Smooth muscle cell (in vitro differentiated cells): ENCODE measurements around the gene USHBP1. TPM values are rescaled to one million over a fixed set of nuclear protein-coding genes. Genes with fewer than 3 reads are reported as not detected.

ENCODE experiments used
- DNase-seq: peaks from one replicate; lab custom pipeline; 2025; ENCODE audit not compliant: unreplicated experiment; lab: John Stamatoyannopoulos, UW
- H2AFZ ChIP-seq: fragments of 200-600 bp; sonication (generic); 2 replicates; pipeline ENCODE4 v1.6.0; 2016; ENCODE audit warnings: antibody characterized with exemption, low read depth, mild to moderate bottlenecking
- H3F3A ChIP-seq: fragments of 200-600 bp; sonication (generic); 2 replicates; pipeline ENCODE4 v1.6.0; 2017; ENCODE audit warnings: antibody characterized with exemption, low read depth
- H3K27ac ChIP-seq: fragments of 200-600 bp; sonication (generic); 2 replicates; pipeline ENCODE4 v1.5.1; 2016; ENCODE audit warnings: low read depth, mild to moderate bottlenecking
- H3K27me3 ChIP-seq: fragments of 200-600 bp; sonication (generic); 2 replicates; pipeline ENCODE4 v1.6.1; 2016; ENCODE audit warnings: low read depth, mild to moderate bottlenecking
- H3K36me3 ChIP-seq: fragments of 200-600 bp; sonication (generic); 2 replicates; pipeline ENCODE4 v1.5.1; 2016; ENCODE audit warnings: low read depth
- H3K4me1 ChIP-seq: fragments of 200-600 bp; sonication (generic); 2 replicates; pipeline ENCODE4 v1.5.1; 2016; ENCODE audit warnings: low read depth
- H3K4me2 ChIP-seq: fragments of 200-600 bp; sonication (generic); 2 replicates; pipeline ENCODE4 v1.6.0; 2016; ENCODE audit warnings: mild to moderate bottlenecking
- H3K4me3 ChIP-seq: fragments of 200-600 bp; sonication (generic); 2 replicates; pipeline ENCODE4 v1.5.1; 2016; ENCODE audit warnings: mild to moderate bottlenecking
- H3K79me2 ChIP-seq: fragments of 200-600 bp; sonication (generic); 2 replicates; pipeline ENCODE4 v1.6.0; 2016; ENCODE audit warnings: low read depth, mild to moderate bottlenecking
- H3K9ac ChIP-seq: fragments of 200-600 bp; sonication (generic); 2 replicates; pipeline ENCODE4 v1.6.0; 2016; ENCODE audit warnings: low read depth
- H3K9me3 ChIP-seq: fragments of 200-600 bp; sonication (generic); replicated peaks from 2 replicates; pipeline ENCODE4 v1.5.1; 2016; ENCODE audit warnings: low read depth
- H4K20me1 ChIP-seq: fragments of 200-600 bp; sonication (generic); 2 replicates; pipeline ENCODE4 v1.6.0; 2016; ENCODE audit warnings: low read depth
- CTCF ChIP-seq: fragments of 200-600 bp; sonication (generic); IDR thresholded peaks from 2 replicates; pipeline ENCODE4 v1.5.1; 2017; ENCODE audit warnings: borderline replicate concordance, mild to moderate bottlenecking, antibody characterized with exemption; ENCODE audit not compliant: insufficient read depth, poor library complexity, severe bottlenecking
- WGBS: methylation state at CpG from one replicate; pipeline ENCODE4 v1.1.7; 2016; ENCODE audit warnings: low lambda C conversion rate; 5-methylcytosine and 5-hydroxymethylcytosine counted together
- polyA plus RNA-seq: library from polyadenylated mRNA; unstranded; fragments of >200 nt; fragmentation: Nextera tagmentation; extraction: Ambion mirVana; gene quantifications from 2 replicates; pipeline ENCODE4 v1.2.1, GENCODE V29; 2016
- total RNA-seq: library from RNA; depleted of rRNA; stranded (reverse); fragments of >200 nt; gene quantifications from 2 replicates; pipeline ENCODE4 v1.2.3, GENCODE V29; 2014

Gene USHBP1
- total and polyA plus RNA-seq, 2 experiments from 2014 or later = not detected

GRCh38 chr19:17286263-17286662 is 21.7 kb upstream of the USHBP1 start:
- no peak for DNase-seq
- Histone ChIP-seq H4K20me1 (no peaks in the 10 kb centered on the region), H3K9me3 (no peaks in the 10 kb centered on the region), H2AFZ (no peak overlapping the region), H3K9ac (no peak overlapping the region), H3K27ac (no peak overlapping the region), H3K4me3 (no peak overlapping the region), H3K36me3 (no peaks in the 10 kb centered on the region), H3K4me1 (no peaks in the 10 kb centered on the region), H3K4me2 (no peak overlapping the region), H3F3A (no peaks in the 10 kb centered on the region), H3K27me3 (no peaks in the 10 kb centered on the region), H3K79me2 (no peaks in the 10 kb centered on the region)
- no peak for TF ChIP-seq CTCF
- 96% methylated on average over 11 of the region's 11 CpGs for WGBS

- WGBS = 91% methylated on average over 18 of the region's 18 CpGs
- no peak for TF ChIP-seq CTCF
Measured at GRCh38 chr19:17285415-17286135, 21.0 kb upstream of the USHBP1 start.

GRCh38 chr19:17283504-17283996 is 19.0 kb upstream of the USHBP1 start:
- H3K4me2 ChIP-seq = no peak overlapping the region
- H4K20me1 ChIP-seq = no peaks in the 10 kb centered on the region
- TF ChIP-seq CTCF = no peak
- no peak for DNase-seq
- no peaks in the 10 kb centered on the region for H3K27me3 ChIP-seq
- no peaks in the 10 kb centered on the region for H3K9me3 ChIP-seq
- H3K27ac ChIP-seq = no peak overlapping the region
- H3K36me3 ChIP-seq = no peaks in the 10 kb centered on the region
- 88% methylated on average over 7 of the region's 7 CpGs for WGBS
- H3F3A ChIP-seq = no peaks in the 10 kb centered on the region
- no peaks in the 10 kb centered on the region for H3K79me2 ChIP-seq
- no peak overlapping the region for H3K9ac ChIP-seq
- no peak overlapping the region for H3K4me3 ChIP-seq
- H2AFZ ChIP-seq = no peak overlapping the region
- H3K4me1 ChIP-seq = no peaks in the 10 kb centered on the region

More at GRCh38 chr19:17285415-17286135, 21.0 kb upstream of the USHBP1 start:
- no peaks in the 10 kb centered on the region for H4K20me1 ChIP-seq
- H3K4me1 ChIP-seq = no peaks in the 10 kb centered on the region
- no peak overlapping the region for H3K9ac ChIP-seq
- no peak overlapping the region for H2AFZ ChIP-seq
- no peak for DNase-seq
- H3K4me3 ChIP-seq = no peak overlapping the region
- H3K79me2 ChIP-seq = no peaks in the 10 kb centered on the region
- no peaks in the 10 kb centered on the region for H3F3A ChIP-seq
- H3K27ac ChIP-seq = no peak overlapping the region
- no peaks in the 10 kb centered on the region for H3K27me3 ChIP-seq
- H3K4me2 ChIP-seq = no peak overlapping the region
- H3K9me3 ChIP-seq = no peaks in the 10 kb centered on the region
- no peaks in the 10 kb centered on the region for H3K36me3 ChIP-seq

- Histone ChIP-seq H3K36me3 (no peaks in the 10 kb centered on the region), H4K20me1 (no peaks in the 10 kb centered on the region), H3K4me1 (no peaks in the 10 kb centered on the region), H2AFZ (peak overlapping the region; percentile 61), H3K4me3 (peak overlapping the region; percentile 40), H3K79me2 (no peaks in the 10 kb centered on the region), H3K9me3 (no peaks in the 10 kb centered on the region), H3K27ac (no peak overlapping the region), H3K9ac (no peak overlapping the region), H3K4me2 (peak overlapping the region; percentile 88), H3F3A (no peaks in the 10 kb centered on the region), H3K27me3 (no peaks in the 10 kb centered on the region)
- peak; percentile 96 for TF ChIP-seq CTCF
- peak; percentile 64 for DNase-seq
- 9% methylated on average over 41 of the region's 45 CpGs for WGBS
Measured at GRCh38 chr19:17282488-17283125, 18.1 kb upstream of the USHBP1 start.
